ENCODE data around the gene ITGAE.
"Not testable (repeated sequence)": the region's sequence is repeated elsewhere in the genome, so short reads cannot be mapped to it uniquely, and the experiment has no call there.

- not testable (repeated sequence) for TF ChIP-seq POLR2AphosphoS5 (IDR thresholded peaks at IDR 0.05; ENCODE audit: low read depth, low read length); CTCF (IDR thresholded peaks at IDR 0.05); SIN3A (IDR thresholded peaks at IDR 0.05; ENCODE audit: borderline replicate concordance, insufficient read depth, low read depth, low read length); TCF7L2 (IDR thresholded peaks at IDR 0.05; ENCODE audit: low read depth, low read length)
These were observed 7.7 kb downstream of the ITGAE start for GRCh38 chr17:3793258-3793657.

Measured in Panc1 (cell line).